Tibial nerve (tissue), 4 donors: ENCODE data around the gene ASPSCR1. TPM values are rescaled to one million over a fixed set of nuclear protein-coding genes. Genes with fewer than 3 reads are reported as not detected.

ENCODE experiments used
- DNase-seq, 2 donors: peaks; one replicate each; pipeline ENCODE4 v3.0.0-alpha.2; 2019; ENCODE audit warnings: low spot score in 2 of 2
- H3K27ac ChIP-seq, 4 donors: fragments of 200-600 bp; sonication (generic) in 3 of 4; one replicate each; pipeline ENCODE4 v1.5.1; 2017 to 2019; ENCODE audit warnings: mild to moderate bottlenecking in 1 of 4
- H3K27me3 ChIP-seq, 2 donors: fragments of 200-600 bp; sonication (generic) in 1 of 2; one replicate each; pipeline versions ENCODE4 v1.5.1 to v1.6.0; 2017 to 2019
- H3K36me3 ChIP-seq, 3 donors: fragments of 200-600 bp; sonication (generic); one replicate each; pipeline ENCODE4 v1.5.1; 2018 to 2019
- H3K4me1 ChIP-seq, 4 donors: fragments of 200-600 bp; sonication (generic) in 3 of 4; one replicate each; pipeline ENCODE4 v1.5.1; 2017 to 2019
- H3K4me3 ChIP-seq, 4 donors: fragments of 200-600 bp; sonication (generic) in 3 of 4; one replicate each; pipeline ENCODE4 v1.5.1; 2017 to 2019; ENCODE audit warnings: mild to moderate bottlenecking in 1 of 4, moderate library complexity in 1 of 4
- H3K9me3 ChIP-seq, 4 donors: fragments of 200-600 bp; sonication (generic) in 3 of 4; one replicate each; pipeline ENCODE4 v1.5.1; 2017 to 2019
- EP300 ChIP-seq, 2 donors: sonication (generic); formaldehyde crosslinking; IDR thresholded peaks; one replicate each; pipeline ENCODE4 v1.6.1; 2017; ENCODE audit warnings: antibody characterized with exemption in 2 of 2, mild to moderate bottlenecking in 1 of 2
- POLR2A ChIP-seq, 2 donors: fragments of 450-650 bp; IDR thresholded peaks; one replicate each; pipeline ENCODE4 v1.6.1; 2017; ENCODE audit warnings: antibody characterized with exemption in 2 of 2, mild to moderate bottlenecking in 2 of 2, moderate library complexity in 2 of 2
- WGBS, 2 donors: methylation state at CpG; one replicate each; pipeline ENCODE4 v1.1.5; 2018; 5-methylcytosine and 5-hydroxymethylcytosine counted together
- total RNA-seq, 4 donors: library from RNA; depleted of rRNA; stranded (reverse); fragments of >200 nt; gene quantifications; one replicate each; pipeline ENCODE4 v1.1.0, GENCODE V29; 2016
- TF ChIP-seq, protein P1 (sequence below), 5 experiments: fragments of 200-600 bp in 3 of 5; fragments of 450-650 bp in 2 of 5; sonication (generic) in 3 of 5; IDR thresholded peaks; one replicate each; pipeline ENCODE4 v1.5.1; 2016 to 2019; ENCODE audit warnings: antibody characterized with exemption in 5 of 5, mild to moderate bottlenecking in 3 of 5, moderate library complexity in 2 of 5

ASPSCR1 gene
- total RNA-seq, 4 donors from 2014 or later, result 32.9 to 82.8 (median 55.6) TPM

DNA sequence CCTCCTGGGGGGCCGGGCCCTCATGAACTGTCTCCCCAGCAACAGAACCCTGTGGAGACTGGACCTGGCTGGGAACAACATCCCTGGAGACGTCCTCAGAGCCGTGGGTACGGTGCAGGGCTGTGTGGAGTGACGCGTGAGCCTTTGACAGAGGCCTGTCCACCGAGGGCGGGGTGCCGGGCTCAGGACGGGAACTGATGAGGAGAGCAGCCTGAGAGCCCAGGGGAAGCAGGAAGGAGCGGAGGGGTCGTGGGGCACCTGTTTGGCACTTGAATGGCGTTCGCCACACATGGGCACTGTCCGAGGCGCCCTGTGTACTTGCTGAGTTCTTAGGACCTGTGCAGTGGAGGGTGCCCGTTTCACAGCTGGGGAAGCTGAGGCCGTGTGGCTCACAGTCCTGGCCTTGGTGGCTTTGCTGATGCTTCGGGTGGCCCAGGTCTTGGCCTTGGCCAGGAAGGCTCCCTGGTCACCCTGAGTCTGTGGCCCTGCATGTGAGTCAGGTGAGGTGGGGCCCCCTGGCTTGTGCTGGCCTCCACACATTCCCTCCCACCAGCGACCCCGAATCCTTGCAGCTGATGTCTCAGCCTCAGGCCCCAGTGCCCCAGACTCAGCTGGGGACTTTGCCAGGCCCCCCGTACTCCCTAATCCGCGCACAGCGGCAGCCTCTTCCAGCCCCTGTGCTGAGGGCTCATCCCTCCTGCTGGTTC, 48.1 kb downstream of the ASPSCR1 start:
- H3K4me3 ChIP-seq, result no peak overlapping the region

DNA sequence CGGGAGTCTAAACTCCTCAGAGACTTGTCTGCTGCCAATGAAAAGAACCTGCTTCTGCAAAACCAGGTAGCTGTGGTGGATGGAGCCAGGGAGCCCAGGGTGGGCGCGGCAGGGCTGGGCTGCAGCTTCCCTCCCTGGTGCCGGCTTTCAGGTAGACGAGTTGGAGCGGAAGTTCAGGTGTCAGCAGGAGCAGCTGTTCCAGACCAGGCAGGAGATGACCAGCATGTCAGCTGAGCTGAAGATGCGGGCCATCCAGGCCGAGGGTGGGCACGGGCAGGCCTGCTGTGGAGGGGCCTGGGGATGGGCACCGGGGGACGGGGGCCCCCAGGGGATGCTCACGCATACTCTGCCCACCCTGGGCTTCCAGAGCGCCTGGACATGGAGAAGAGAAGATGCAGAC, 50.8 kb downstream of the ASPSCR1 start:
- 95 to 98% methylated on average over 13 of the region's 13 CpGs for WGBS, 2 donors
- no peak for DNase-seq
- TF ChIP-seq POLR2A (IDR thresholded peaks at IDR 0.05) (no peak), EP300 (IDR thresholded peaks at IDR 0.05) (no peak)
- TF ChIP-seq, protein P1, sequence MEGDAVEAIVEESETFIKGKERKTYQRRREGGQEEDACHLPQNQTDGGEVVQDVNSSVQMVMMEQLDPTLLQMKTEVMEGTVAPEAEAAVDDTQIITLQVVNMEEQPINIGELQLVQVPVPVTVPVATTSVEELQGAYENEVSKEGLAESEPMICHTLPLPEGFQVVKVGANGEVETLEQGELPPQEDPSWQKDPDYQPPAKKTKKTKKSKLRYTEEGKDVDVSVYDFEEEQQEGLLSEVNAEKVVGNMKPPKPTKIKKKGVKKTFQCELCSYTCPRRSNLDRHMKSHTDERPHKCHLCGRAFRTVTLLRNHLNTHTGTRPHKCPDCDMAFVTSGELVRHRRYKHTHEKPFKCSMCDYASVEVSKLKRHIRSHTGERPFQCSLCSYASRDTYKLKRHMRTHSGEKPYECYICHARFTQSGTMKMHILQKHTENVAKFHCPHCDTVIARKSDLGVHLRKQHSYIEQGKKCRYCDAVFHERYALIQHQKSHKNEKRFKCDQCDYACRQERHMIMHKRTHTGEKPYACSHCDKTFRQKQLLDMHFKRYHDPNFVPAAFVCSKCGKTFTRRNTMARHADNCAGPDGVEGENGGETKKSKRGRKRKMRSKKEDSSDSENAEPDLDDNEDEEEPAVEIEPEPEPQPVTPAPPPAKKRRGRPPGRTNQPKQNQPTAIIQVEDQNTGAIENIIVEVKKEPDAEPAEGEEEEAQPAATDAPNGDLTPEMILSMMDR (IDR thresholded peaks at IDR 0.05), result no peak
- Histone ChIP-seq H3K27ac (no peak overlapping the region), H3K4me1 (peaks cover 0 to 49% (median 24%) of the 10 kb centered on the region in 4 donors), H3K9me3 (no peaks in the 10 kb centered on the region), H3K36me3 (peaks cover 0 to 35% (median 0%) of the 10 kb centered on the region in 3 donors), H3K4me3 (no peak overlapping the region), H3K27me3 (peaks cover 0 to 12% of the 10 kb centered on the region in 2 donors)

More for the DNA sequence above, 48.1 kb downstream of the ASPSCR1 start:
- no peak overlapping the region for H3K27ac ChIP-seq
- DNase-seq, result no peak
- no peaks in the 10 kb centered on the region for H3K27me3 ChIP-seq
- no peaks in the 10 kb centered on the region for H3K9me3 ChIP-seq
- 89 to 91% methylated on average over 25 of the region's 25 CpGs for WGBS, 2 donors
- peaks cover 0 to 35% (median 0%) of the 10 kb centered on the region in 3 donors for H3K36me3 ChIP-seq
- H3K4me1 ChIP-seq, result peaks cover 0 to 50% (median 25%) of the 10 kb centered on the region in 4 donors
- TF ChIP-seq POLR2A (IDR thresholded peaks at IDR 0.05), result no peak
- TF ChIP-seq, protein P1 (IDR thresholded peaks at IDR 0.05), result no peak
- TF ChIP-seq EP300 (IDR thresholded peaks at IDR 0.05), result no peak

DNA sequence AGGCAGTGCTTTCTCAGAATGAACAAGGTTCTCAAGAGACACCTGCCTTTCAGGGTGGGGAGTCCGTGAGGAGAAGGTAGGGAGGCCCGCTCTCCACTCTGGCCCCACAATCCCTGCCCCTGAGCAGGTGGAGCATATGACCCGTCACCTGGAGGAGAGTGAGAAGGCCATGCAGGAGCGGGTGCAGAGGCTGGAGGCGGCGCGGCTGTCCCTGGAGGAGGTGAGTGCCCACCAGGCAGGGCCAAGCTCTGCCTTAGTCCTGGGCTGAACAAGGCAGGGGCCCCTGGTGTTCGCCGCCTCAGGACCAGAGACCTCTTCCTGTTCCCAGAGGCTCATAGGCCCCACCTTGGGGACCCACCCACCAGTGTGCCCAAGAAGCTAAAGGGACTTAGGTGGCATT, 51.5 kb downstream of the ASPSCR1 start:
- H3K4me1 ChIP-seq, result peaks cover 0 to 46% (median 20%) of the 10 kb centered on the region in 4 donors
- peaks cover 0 to 12% of the 10 kb centered on the region in 2 donors for H3K27me3 ChIP-seq
- 96 to 97% methylated on average over 9 of the region's 9 CpGs for WGBS, 2 donors
- H3K36me3 ChIP-seq, result peaks cover 0 to 35% (median 0%) of the 10 kb centered on the region in 3 donors
- H3K9me3 ChIP-seq, result no peaks in the 10 kb centered on the region
- no peak overlapping the region for H3K4me3 ChIP-seq
- DNase-seq, result no peak
- TF ChIP-seq POLR2A (IDR thresholded peaks at IDR 0.05), result no peak
- TF ChIP-seq, protein P1 (IDR thresholded peaks at IDR 0.05), result no peak
- no peak for TF ChIP-seq EP300 (IDR thresholded peaks at IDR 0.05)
- H3K27ac ChIP-seq, result no peak overlapping the region

DNA sequence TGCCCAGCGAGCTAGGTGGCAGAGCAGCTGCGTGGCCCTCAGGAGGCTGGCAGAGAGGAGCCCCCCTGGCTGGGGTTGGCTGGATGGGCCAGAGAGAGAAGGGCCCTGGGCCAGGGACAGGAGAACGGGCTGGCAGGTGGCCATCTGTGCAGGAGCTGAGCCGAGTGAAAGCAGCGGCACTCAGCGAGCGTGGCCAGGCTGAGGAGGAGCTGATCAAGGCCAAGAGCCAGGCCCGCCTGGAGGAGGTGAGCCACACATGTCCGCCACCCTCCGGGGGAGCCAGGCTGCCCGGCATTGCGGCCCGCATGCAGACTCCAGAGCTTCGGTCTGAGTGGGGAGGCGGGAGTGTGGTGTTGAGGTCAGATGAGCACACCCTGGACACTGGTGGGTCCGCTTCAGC, 52.0 kb downstream of the ASPSCR1 start:
- WGBS, 2 donors, result 91 to 93% methylated on average over 16 of the region's 16 CpGs
- TF ChIP-seq, protein P1 (IDR thresholded peaks at IDR 0.05), result no peak
- TF ChIP-seq POLR2A (IDR thresholded peaks at IDR 0.05), result no peak
- no peak for TF ChIP-seq EP300 (IDR thresholded peaks at IDR 0.05)
- H3K4me3 ChIP-seq, result no peak overlapping the region

DNA sequence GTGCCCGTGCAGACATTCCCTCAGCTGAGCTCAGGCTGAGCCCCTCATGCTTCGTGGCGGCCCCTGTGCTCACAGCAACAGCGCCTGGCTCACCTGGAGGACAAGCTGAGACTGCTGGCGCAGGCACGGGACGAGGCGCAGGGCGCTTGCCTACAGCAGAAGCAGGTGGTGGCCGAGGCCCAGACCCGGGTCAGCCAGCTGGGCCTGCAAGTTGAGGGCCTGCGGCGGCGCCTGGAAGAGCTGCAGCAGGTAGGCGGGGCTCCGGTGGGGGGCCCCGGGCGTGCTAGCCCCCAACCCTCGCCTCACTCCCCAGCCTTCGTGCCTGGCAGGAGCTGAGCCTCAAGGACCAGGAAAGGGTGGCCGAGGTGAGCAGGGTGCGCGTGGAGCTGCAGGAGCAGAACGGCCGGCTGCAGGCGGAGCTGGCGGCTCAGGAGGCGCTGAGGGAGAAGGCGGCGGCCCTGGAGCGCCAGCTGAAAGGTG, 52.6 kb downstream of the ASPSCR1 start:
- TF ChIP-seq, protein P1 (IDR thresholded peaks at IDR 0.05), result no peak
- no peak for TF ChIP-seq POLR2A (IDR thresholded peaks at IDR 0.05)
- no peak overlapping the region for H3K4me3 ChIP-seq
- no peak for DNase-seq
- no peaks in the 10 kb centered on the region for H3K9me3 ChIP-seq
- H3K27ac ChIP-seq, result no peak overlapping the region
- H3K36me3 ChIP-seq, result peaks cover 0 to 33% (median 0%) of the 10 kb centered on the region in 3 donors
- H3K4me1 ChIP-seq, result peaks cover 0 to 38% (median 16%) of the 10 kb centered on the region in 4 donors
- 70 to 79% methylated on average over 4 to 29 of the region's 31 CpGs for WGBS, 2 donors
- peaks cover 0 to 12% of the 10 kb centered on the region in 2 donors for H3K27me3 ChIP-seq

More for the DNA sequence above, 52.0 kb downstream of the ASPSCR1 start:
- H3K36me3 ChIP-seq, result peaks cover 0 to 35% (median 0%) of the 10 kb centered on the region in 3 donors
- H3K4me1 ChIP-seq, result peaks cover 0 to 45% (median 17%) of the 10 kb centered on the region in 4 donors
- H3K27ac ChIP-seq, result no peak overlapping the region
- no peak for DNase-seq
- peaks cover 0 to 12% of the 10 kb centered on the region in 2 donors for H3K27me3 ChIP-seq
- no peaks in the 10 kb centered on the region for H3K9me3 ChIP-seq
